HCT116 (cell line): ENCODE measurements around the gene PPP1R3E. TPM values are rescaled to one million over a fixed set of nuclear protein-coding genes. Genes with fewer than 3 reads are reported as not detected.

Experiments used
- ATAC-seq: fragments of 200-7000 bp; cut with Tn5 transposase; 2 replicates; pipeline ENCODE4 v1.9.1; 2020; ENCODE audit warnings: mild to moderate bottlenecking, moderate library complexity
- BruUV-seq: library from RNA; stranded (reverse); fragments of 400-500 nt; replicated peaks from 2 replicates; lab custom pipeline; 2021; lab: Mats Ljungman, UMichigan
- CTCF ChIA-PET: fragments of 300-600 bp; sonication (Branson Sonifier 250); formaldehyde crosslinking; loops from one replicate; lab custom pipeline; 2021; ENCODE audit warnings: antibody characterized with exemption; lab: Charles Lee
- POLR2A ChIA-PET: fragments of 300-600, 350-600 bp; sonication (Branson Sonifier 250); formaldehyde crosslinking; loops from one replicate; lab custom pipeline; 2021; ENCODE audit warnings: antibody characterized with exemption; lab: Charles Lee
- RAD21 ChIA-PET, 2 experiments: fragments of 300-600 bp; sonication (Branson Sonifier 250); formaldehyde crosslinking; loops; one replicate each; lab custom pipeline; 2023; ENCODE audit warnings: low total read pairs in 2 of 2; ENCODE audit not compliant: uncharacterized antibody in 2 of 2, unreplicated experiment in 2 of 2, low non-redundant PET in 1 of 2; lab: Charles Lee
- DNase-seq: peaks from one replicate; pipeline ENCODE4 v3.0.0-alpha.2; 2010; ENCODE audit warnings: low read depth, low spot score
- H2AFZ ChIP-seq: fragments of 200-600 bp; shearing (Covaris generic), sonication (generic); 2 replicates; pipeline ENCODE4 v1.6.1; 2017; ENCODE audit warnings: low read depth, mixed run types, mixed read lengths, antibody characterized with exemption, low read length; ENCODE audit not compliant: poor library complexity, severe bottlenecking
- H3K27ac ChIP-seq: 2 replicates; pipeline ENCODE4 v1.5.1; 2012; ENCODE audit warnings: low read depth, low read length
- H3K27me3 ChIP-seq: fragments of 200-600 bp; sonication (generic); 2 replicates; pipeline ENCODE4 v1.6.1; 2016; ENCODE audit warnings: mixed run types, low read length, mixed read lengths; ENCODE audit not compliant: insufficient read depth
- H3K36me3 ChIP-seq, 2 experiments: fragments of 200-500 bp in 1 of 2; fragments of 200-600 bp in 1 of 2; sonication (Bioruptor generic) in 1 of 2; sonication (generic) in 1 of 2; 2 replicates each; pipeline versions ENCODE4 v1.5.1 to v1.6.1; 2014 to 2016; ENCODE audit warnings: low read length in 2 of 2, inconsistent platforms in 1 of 2, mixed read lengths in 1 of 2, mixed run types in 1 of 2; ENCODE audit not compliant: insufficient read depth in 2 of 2, control insufficient read depth in 1 of 2
- H3K4me1 ChIP-seq, 2 experiments: fragments of 200-600 bp in 1 of 2; sonication (generic) in 1 of 2; 2 replicates each; pipeline versions ENCODE4 v1.5.1 to v1.6.1; 2012 to 2017; ENCODE audit warnings: low read length in 2 of 2, inconsistent platforms in 1 of 2, mild to moderate bottlenecking in 1 of 2, mixed read lengths in 1 of 2, mixed run types in 1 of 2, moderate library complexity in 1 of 2; ENCODE audit not compliant: insufficient read depth in 2 of 2, control insufficient read depth in 1 of 2
- H3K4me2 ChIP-seq: fragments of 200-600 bp; sonication (generic); 2 replicates; pipeline ENCODE4 v1.6.1; 2017; ENCODE audit warnings: mixed run types, low read length, mixed read lengths
- H3K4me3 ChIP-seq, 2 experiments: fragments of 200-600 bp in 1 of 2; sonication (generic) in 1 of 2; replicated peaks in 1 of 2; 2 replicates each; pipeline ENCODE4 v1.5.1; 2011 to 2016; ENCODE audit warnings: low read length in 2 of 2, control low read depth in 1 of 2, low read depth in 1 of 2, mild to moderate bottlenecking in 1 of 2, mixed read lengths in 1 of 2, mixed run types in 1 of 2
- H3K79me2 ChIP-seq: fragments of 200-600 bp; sonication (generic); 2 replicates; pipeline ENCODE4 v1.6.1; 2017; ENCODE audit warnings: mild to moderate bottlenecking, mixed run types, low read length, moderate library complexity, mixed read lengths; ENCODE audit not compliant: insufficient read depth
- H3K9ac ChIP-seq: fragments of 200-600 bp; sonication (generic); 2 replicates; pipeline ENCODE4 v1.6.1; 2016; ENCODE audit warnings: low read length, mixed read lengths
- H3K9me2 ChIP-seq: fragments of 200-600 bp; sonication (generic), shearing (Covaris generic); 2 replicates; pipeline ENCODE4 v1.6.1; 2017; ENCODE audit warnings: mixed run types, mild to moderate bottlenecking, moderate library complexity; ENCODE audit not compliant: insufficient read depth
- H3K9me3 ChIP-seq, 2 experiments: fragments of 200-500 bp in 1 of 2; fragments of 200-600 bp in 1 of 2; sonication (Bioruptor generic) in 1 of 2; sonication (generic) in 1 of 2; 2 replicates each; pipeline ENCODE4 v1.6.1; 2014 to 2017; ENCODE audit warnings: low read length in 2 of 2, mixed read lengths in 2 of 2, inconsistent platforms in 1 of 2, low read depth in 1 of 2, mild to moderate bottlenecking in 1 of 2, mixed run types in 1 of 2, moderate library complexity in 1 of 2; ENCODE audit not compliant: control insufficient read depth in 1 of 2, insufficient read depth in 1 of 2
- H4K20me1 ChIP-seq: fragments of 200-600 bp; sonication (generic), shearing (Covaris generic); 2 replicates; pipeline ENCODE4 v1.6.1; 2017; ENCODE audit warnings: mixed run types, mild to moderate bottlenecking, moderate library complexity; ENCODE audit not compliant: insufficient read depth
- CBX3 ChIP-seq: IDR thresholded peaks from 2 replicates; pipeline ENCODE4 v1.6.1; 2012; ENCODE audit warnings: low read depth
- CEBPB ChIP-seq: IDR thresholded peaks from 2 replicates; pipeline ENCODE4 v1.6.1; 2012; ENCODE audit warnings: low read depth
- CTCF ChIP-seq, 3 experiments: fragments of 200-600 bp in 1 of 3; sonication (generic) in 1 of 3; IDR thresholded peaks in 2 of 3; conservative IDR thresholded peaks in 1 of 3; 2 replicates each; pipeline ENCODE4 v1.5.1; 2012 to 2017; ENCODE audit warnings: low read depth in 2 of 3, low read length in 2 of 3, antibody characterized with exemption in 1 of 3, borderline replicate concordance in 1 of 3, control low read depth in 1 of 3, mild to moderate bottlenecking in 1 of 3, mixed read lengths in 1 of 3, mixed run types in 1 of 3, moderate library complexity in 1 of 3; ENCODE audit not compliant: insufficient read depth in 1 of 3
- ELF1 ChIP-seq: IDR thresholded peaks from 2 replicates; pipeline ENCODE4 v1.6.1; 2012; ENCODE audit warnings: low read depth, borderline replicate concordance
- EZH2phosphoT487 ChIP-seq: fragments of 200-600 bp; IDR thresholded peaks from 2 replicates; pipeline ENCODE4 v1.6.1; 2018; ENCODE audit warnings: antibody characterized with exemption, borderline replicate concordance
- JUND ChIP-seq: IDR thresholded peaks from 2 replicates; pipeline ENCODE4 v1.6.1; 2012
- POLR2AphosphoS5 ChIP-seq: IDR thresholded peaks from 2 replicates; pipeline ENCODE4 v1.6.1; 2011; ENCODE audit warnings: mild to moderate bottlenecking, low read depth, low read length, moderate library complexity
- REST ChIP-seq: IDR thresholded peaks from 2 replicates; pipeline ENCODE4 v1.6.1; 2012; ENCODE audit warnings: low read depth
- SRF ChIP-seq: IDR thresholded peaks from 2 replicates; pipeline ENCODE4 v1.6.1; 2012; ENCODE audit warnings: low read depth
- TCF7L2 ChIP-seq: IDR thresholded peaks from 2 replicates; pipeline ENCODE4 v1.7.0; 2011; ENCODE audit warnings: borderline replicate concordance, inconsistent platforms; ENCODE audit not compliant: insufficient read depth, insufficient read length; ENCODE audit errors: extremely low read depth
- YY1 ChIP-seq: IDR thresholded peaks from 2 replicates; pipeline ENCODE4 v1.6.1; 2011; ENCODE audit warnings: low read length, low read depth, moderate library complexity, mild to moderate bottlenecking; ENCODE audit not compliant: insufficient replicate concordance; ENCODE audit errors: extremely low read depth
- ZNF274 ChIP-seq: fragments of 200-500 bp; sonication (Bioruptor generic); IDR thresholded peaks from 2 replicates; pipeline ENCODE4 v1.6.1; 2014; ENCODE audit warnings: mild to moderate bottlenecking, low read depth, low read length, inconsistent platforms
- intact Hi-C: fragments of 100-400 bp; cut with micrococcal nuclease; formaldehyde crosslinking; loops from 2 replicates; pipeline ENCODE4 v1.10.0; 2022
- total RNA-seq: library from RNA; stranded (reverse); gene quantifications from one replicate; pipeline ENCODE4 v1.2.1, GENCODE V29; 2021; ENCODE audit not compliant: unreplicated experiment

Gene PPP1R3E
- total RNA-seq, 1 experiment from 2014 or later: 5.6 TPM

GRCh38 chr14:23348297-23348655, 45.6 kb upstream of the PPP1R3E start:
- CTCF ChIA-PET: no interaction called here
- no TSS peak for BruUV-seq
- Histone ChIP-seq H2AFZ (no peak overlapping the region), H3K27me3 (no peaks in the 10 kb centered on the region), H4K20me1 (no peaks in the 10 kb centered on the region), H3K9ac (no peak overlapping the region), H3K79me2 (no peaks in the 10 kb centered on the region), H3K4me1 (0 out of 4 replicates have a peak, but pooled peaks cover 0 to 2% of the 10 kb centered on the region in 2 experiments), H3K4me3 (no peak overlapping the region), H3K27ac (no peak overlapping the region), H3K9me2 (no peaks in the 10 kb centered on the region), H3K4me2 (no peak overlapping the region), H3K9me3 (no peaks in the 10 kb centered on the region), H3K36me3 (no peaks in the 10 kb centered on the region)
- TF ChIP-seq CEBPB (no peak), YY1 (no peak), ELF1 (no peak), ZNF274 (no peak), JUND (no peak), POLR2AphosphoS5 (no peak), CBX3 (no peak), CTCF (IDR thresholded peaks at IDR 0.05 in 2 of 3, conservative IDR thresholded peaks at IDR 0.05 in 1 of 3; ENCODE audit: borderline replicate concordance in 1 of 3, insufficient read depth in 1 of 3, low read depth in 2 of 3, low read length in 2 of 3) (no peak), TCF7L2 (no peak), SRF (no peak), REST (no peak), EZH2phosphoT487 (no peak)
- ATAC-seq (no peak), DNase-seq (no peak)
- intact Hi-C loops: no loop called here
- POLR2A ChIA-PET: no interaction called here
- RAD21 ChIA-PET: no interaction called here
